HFF-Myc (cell line): Measurements from ENCODE around the gene ROMO1.

Experiments used
- DNase-seq: peaks from one replicate; pipeline ENCODE4 v3.0.0-alpha.2; 2011; ENCODE audit warnings: low read depth; ENCODE audit errors: extremely low read depth
- H3K4me3 ChIP-seq: replicated peaks from 2 replicates; pipeline ENCODE4 v1.5.1; 2011; ENCODE audit warnings: low read depth, mild to moderate bottlenecking, control low read depth, low read length
- CTCF ChIP-seq: IDR thresholded peaks from 2 replicates; pipeline ENCODE4 v1.5.1; 2012; ENCODE audit warnings: mild to moderate bottlenecking, low read depth, low read length, control low read depth; ENCODE audit errors: missing control alignments

The ROMO1 gene

GRCh38 chr20:35732644-35732982 lies 33.4 kb downstream of the ROMO1 start:
- TF ChIP-seq CTCF, result no peak
- no peak overlapping the region for H3K4me3 ChIP-seq
- no peak for DNase-seq

GRCh38 chr20:35734374-35734773 lies 35.2 kb downstream of the ROMO1 start:
- no peak for TF ChIP-seq CTCF
- H3K4me3 ChIP-seq, result no peak overlapping the region
- DNase-seq, result no peak

- no peak overlapping the region for H3K4me3 ChIP-seq
- DNase-seq, result no peak
- no peak for TF ChIP-seq CTCF
These were observed 35.8 kb downstream of the ROMO1 start for GRCh38 chr20:35734777-35735649.

- no peak overlapping the region; the same call in 1 of the 2 replicates for H3K4me3 ChIP-seq
- no peak for TF ChIP-seq CTCF
- DNase-seq, result no peak
These were observed 36.7 kb downstream of the ROMO1 start for GRCh38 chr20:35735826-35736470.

GRCh38 chr20:35737865-35738333 lies 38.7 kb downstream of the ROMO1 start:
- DNase-seq, result no peak
- no peak for TF ChIP-seq CTCF
- H3K4me3 ChIP-seq, result peak overlapping the region; percentile 92

GRCh38 chr20:35738410-35739179 lies 39.4 kb downstream of the ROMO1 start:
- peak overlapping the region; percentile 92 for H3K4me3 ChIP-seq
- no peak for TF ChIP-seq CTCF
- no peak for DNase-seq
